HT-29 (cell line): ENCODE measurements around the gene RAB44. TPM values are rescaled to one million over a fixed set of nuclear protein-coding genes. Genes with fewer than 3 reads are reported as not detected.

Source experiments
- DNase-seq: peaks from one replicate; pipeline ENCODE4 v3.0.0-alpha.2; 2015; ENCODE audit warnings: low spot score
- total RNA-seq: library from RNA; depleted of rRNA; stranded (reverse); fragments of >200 nt; shearing (Covaris generic); gene quantifications from 2 replicates; pipeline ENCODE4 v1.2.3, GENCODE V29; 2014

RAB44 gene
- total RNA-seq, 1 experiment from 2014 or later, result not detected

GRCh38 chr6:36752187-36752885 is 54.7 kb downstream of the RAB44 start:
- no peak for DNase-seq

- no peak for DNase-seq
These were observed 55.4 kb downstream of the RAB44 start for GRCh38 chr6:36752886-36753506.

- DNase-seq, result no peak
These were observed 56.2 kb downstream of the RAB44 start for GRCh38 chr6:36753671-36754405.

- DNase-seq, result no peak
These were observed 57.2 kb downstream of the RAB44 start for GRCh38 chr6:36754582-36755434.

- DNase-seq, result peak; percentile 36
These were observed 58.1 kb downstream of the RAB44 start for GRCh38 chr6:36755435-36756348.

- DNase-seq, result no peak
These were observed 59.2 kb downstream of the RAB44 start for GRCh38 chr6:36756786-36757185.

GRCh38 chr6:36757206-36757605 is 59.6 kb downstream of the RAB44 start:
- no peak for DNase-seq

GRCh38 chr6:36757943-36758508 is 60.4 kb downstream of the RAB44 start:
- no peak for DNase-seq

GRCh38 chr6:36758516-36759147 is 61.0 kb downstream of the RAB44 start:
- DNase-seq, result no peak

- peak; percentile 79 for DNase-seq
These were observed 61.6 kb downstream of the RAB44 start for GRCh38 chr6:36759148-36759759.

- DNase-seq, result no peak
These were observed 63.2 kb downstream of the RAB44 start for GRCh38 chr6:36760685-36761435.

- no peak for DNase-seq
These were observed 64.5 kb downstream of the RAB44 start for GRCh38 chr6:36762123-36762522.

- no peak for DNase-seq
These were observed 67.6 kb downstream of the RAB44 start for GRCh38 chr6:36765190-36765589.

- DNase-seq, result peak; percentile 85
These were observed 68.2 kb downstream of the RAB44 start for GRCh38 chr6:36765594-36766398.

GRCh38 chr6:36766399-36766945 is 68.8 kb downstream of the RAB44 start:
- no peak for DNase-seq

- DNase-seq, result no peak
These were observed 71.6 kb downstream of the RAB44 start for GRCh38 chr6:36769183-36769675.
